ENCODE results near the gene BSX.

Gene BSX

DNA sequence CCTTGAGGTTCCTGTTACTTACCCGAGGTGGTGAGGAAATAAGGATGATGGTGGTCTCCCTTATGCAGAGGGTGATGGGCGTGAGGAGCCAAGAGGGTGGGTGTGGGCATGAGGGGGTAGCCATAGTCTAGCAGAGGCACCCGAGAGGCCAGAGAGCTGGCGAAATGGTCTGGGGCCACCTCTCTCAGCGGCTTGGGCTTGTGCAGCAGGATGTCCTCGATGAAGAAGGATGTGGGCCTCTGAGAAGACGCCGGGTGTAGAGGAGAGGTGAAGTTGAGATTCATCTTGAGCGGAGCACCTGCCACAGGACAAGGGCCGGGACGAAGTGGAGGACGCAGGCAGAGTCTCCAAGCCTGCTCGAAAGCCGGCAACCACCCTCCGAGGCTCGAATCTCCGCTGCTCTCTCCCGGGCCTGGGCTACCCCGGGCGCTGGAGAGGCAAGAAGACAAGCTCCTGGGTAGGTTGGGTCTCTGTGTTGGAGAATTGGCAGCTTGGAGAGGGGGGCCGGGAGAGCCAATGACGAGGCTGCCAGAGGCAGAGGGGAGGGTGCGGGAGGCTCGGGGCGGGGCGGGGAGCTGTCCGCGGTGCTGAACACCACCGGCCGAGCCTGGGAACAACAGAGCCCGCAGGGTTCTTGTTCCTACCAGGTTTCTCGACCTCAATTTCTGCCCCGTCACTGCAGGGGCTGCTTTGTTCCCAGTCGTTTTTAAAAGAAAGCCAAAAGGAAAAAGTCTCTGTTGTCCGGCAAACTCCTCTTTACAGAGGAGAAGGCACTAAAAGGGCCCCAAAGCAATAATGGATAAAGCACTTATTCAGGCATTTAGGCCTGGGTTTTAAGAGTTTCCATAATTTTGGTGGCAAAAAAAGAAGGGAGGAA is at the start of gene BSX:
Gene BSX, minus strand, starts transcription at position 447 of the 877 bp plus-strand sequence. Its CDS starts 163 bp downstream, at position 284.
- DNase-seq (ENCODE audit: low spot score): no peak

DNA sequence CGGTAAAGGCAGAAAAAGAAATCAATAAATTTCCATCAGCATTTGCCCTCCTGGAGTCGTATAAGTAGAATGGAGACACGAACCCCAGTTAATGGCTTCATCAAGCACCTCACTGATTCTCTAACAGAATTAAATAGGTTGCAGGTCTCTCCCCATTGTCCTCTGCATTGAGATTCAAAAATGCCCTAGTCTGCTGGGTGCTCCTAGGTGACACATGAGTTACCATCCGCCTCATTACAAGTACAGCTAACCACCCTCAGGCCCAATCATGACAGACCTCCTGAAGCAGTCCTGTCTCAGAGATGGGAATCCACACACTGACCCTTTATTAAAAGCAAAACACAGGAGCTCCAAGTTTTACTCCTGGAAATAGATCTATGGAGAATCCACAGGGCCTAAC is 48.9 kb upstream of the BSX start:
- no peak for DNase-seq (ENCODE audit: low spot score)

DNA sequence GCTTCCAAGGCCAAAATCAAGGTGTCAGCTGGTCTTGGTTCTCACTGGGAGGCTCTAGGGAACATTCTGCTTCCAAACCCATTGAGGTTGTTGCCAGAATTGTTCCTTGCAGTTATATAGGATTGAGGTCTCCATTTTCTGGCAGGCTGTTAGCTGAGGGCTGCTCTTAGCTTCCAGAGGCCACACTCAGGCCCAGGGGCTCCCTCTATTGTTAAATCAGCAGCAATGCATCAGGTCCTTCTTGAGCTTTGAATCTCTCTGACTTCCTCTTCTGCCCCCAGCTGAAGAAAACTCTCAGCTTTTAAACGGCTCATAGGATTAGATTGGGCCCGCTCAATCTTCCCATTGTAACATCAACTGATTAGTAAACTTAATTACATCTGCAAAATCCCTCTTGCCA is 39.3 kb upstream of the BSX start:
- no peak for DNase-seq (ENCODE audit: low spot score)

DNA sequence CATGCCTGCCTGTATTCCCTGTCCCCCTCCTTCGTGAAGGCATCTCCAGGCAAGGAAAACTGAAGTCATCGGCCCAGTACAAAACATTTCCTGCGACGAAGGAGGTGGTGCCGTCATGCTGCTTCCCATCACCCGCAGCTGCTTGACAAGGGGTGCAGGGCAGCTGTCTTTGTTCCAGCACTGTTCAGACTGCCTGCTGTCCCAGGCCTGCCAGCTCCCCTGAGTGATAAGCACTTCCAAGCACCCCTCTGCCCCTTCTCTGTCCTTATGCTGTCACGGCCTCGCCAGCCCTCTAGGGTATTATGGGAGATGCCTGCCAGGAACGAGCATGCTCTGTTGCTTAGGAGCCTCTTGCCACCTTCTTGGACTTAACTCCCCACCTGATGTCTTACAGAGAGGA is 37.1 kb upstream of the BSX start:
- no peak for DNase-seq (ENCODE audit: low spot score)

DNA sequence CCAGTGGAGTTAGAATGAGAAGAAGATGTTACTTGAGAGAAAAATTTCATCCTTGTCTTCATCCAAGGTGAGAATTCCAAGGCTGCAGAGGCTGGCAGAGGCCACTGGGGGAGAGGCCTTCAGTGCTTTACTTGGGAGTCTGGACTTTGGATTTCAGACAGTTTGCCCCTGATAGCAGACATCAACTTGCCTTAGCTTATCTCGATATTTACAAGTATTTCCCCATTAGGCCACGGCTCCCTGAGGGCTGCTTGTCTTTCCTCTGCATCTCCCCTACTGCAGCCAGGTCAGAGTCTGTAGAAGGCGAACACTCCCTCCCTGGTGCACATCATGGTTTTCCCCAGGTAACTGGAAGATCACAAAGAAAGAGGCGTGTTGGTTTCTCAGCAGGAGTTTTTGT is 29.9 kb upstream of the BSX start:
- no peak for DNase-seq (ENCODE audit: low spot score)

DNA sequence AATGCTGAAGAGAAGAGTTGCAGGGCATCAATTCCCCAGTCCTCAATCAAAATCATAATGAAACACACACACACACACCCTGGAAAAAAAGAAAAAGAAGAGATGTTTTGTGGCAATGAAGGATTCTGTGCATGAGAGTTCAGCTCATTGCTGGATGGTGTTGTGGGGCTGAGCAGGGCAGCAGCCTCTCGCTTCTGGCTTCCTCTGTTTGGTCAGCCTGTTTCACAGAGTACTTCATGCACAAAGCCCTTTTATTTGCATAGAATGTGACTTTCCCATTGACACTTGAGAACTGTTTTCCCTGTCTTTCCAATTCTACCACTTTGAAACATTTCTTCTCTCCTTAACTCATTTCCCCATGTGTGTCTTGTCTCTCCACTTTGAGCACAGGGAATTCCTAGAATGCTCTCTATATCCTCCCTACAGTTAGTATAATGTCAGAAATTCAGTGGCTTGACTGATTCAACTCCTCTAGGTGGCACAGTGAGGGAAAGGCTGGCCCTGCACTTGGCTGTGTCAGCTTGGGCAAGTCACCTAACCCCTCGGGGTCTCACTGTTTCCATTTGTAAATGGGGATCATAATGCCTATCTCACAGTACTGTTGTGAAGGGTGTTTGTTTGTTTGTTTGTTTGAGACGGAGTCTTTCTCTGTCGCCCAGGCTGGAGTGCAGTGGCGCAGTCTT is 25.4 kb upstream of the BSX start:
- DNase-seq (ENCODE audit: low spot score): no peak

DNA sequence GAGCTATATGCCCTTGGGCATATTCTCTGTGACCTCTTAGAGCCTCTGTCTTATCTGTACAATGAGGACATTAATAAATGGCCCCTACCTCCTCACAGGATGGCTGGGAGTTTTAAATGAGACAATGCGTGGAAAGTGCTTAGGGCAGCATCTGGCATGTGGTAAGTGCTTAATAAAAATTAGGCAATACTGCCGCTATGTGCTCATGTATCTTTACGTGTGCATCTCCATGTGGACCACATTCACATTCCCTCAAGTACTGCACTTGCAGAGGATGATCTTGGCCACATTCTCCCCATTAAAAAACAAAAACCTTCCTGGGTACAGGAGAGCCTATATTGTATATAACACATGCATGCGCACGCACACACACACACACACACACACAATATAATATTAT is 19.1 kb upstream of the BSX start:
- no peak for DNase-seq (ENCODE audit: low spot score)

DNA sequence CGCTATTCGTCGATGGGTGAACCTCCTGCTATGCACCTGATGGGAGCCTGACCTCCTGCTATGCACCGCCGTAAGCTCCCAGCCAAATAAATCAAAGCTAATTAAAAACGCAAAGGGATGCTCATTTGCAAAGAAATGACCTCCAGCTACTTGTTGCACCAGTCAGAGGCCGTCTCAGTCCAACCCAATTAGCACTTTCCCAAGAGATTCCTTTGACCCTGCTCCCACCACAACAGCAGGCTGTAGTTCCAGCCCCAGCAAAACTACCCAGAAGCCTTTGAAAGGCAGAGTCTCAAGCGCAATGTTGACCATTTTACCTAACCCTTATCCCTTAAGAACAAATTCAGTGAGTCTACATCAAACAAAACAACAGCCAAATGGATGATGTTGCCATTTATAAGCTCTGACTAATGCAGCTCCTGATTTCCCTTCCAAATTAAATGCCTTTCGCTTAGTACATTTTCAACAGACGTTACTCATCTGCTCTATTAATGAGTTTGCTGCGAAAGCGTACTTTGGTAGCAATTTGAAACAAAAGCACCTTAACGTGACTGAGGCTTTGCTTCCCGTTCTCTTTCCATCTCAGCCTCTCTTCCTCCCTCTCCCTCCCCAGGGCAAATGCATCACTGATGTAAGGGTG is 17.2 kb upstream of the BSX start:
- DNase-seq (ENCODE audit: low spot score): no peak

DNA sequence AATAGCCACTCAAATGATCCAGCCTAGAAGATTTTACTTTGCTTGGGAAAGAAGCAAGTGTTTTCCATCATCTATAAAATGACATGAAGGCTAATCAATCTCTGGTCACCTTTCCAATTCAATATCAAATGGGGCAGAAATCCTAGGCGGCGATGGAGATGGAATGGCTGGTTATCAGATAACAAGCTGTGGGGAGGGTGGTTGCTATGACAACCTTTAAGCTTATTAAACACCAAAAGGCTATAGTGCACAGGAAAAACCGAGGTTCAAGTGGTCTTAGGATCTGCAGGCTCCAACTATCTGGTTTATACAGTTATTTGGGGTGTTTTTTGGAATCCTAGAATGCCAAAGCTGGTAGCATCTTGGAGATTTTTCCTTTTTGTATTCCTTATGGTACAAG is 13.9 kb upstream of the BSX start:
- no peak for DNase-seq (ENCODE audit: low spot score)

DNA sequence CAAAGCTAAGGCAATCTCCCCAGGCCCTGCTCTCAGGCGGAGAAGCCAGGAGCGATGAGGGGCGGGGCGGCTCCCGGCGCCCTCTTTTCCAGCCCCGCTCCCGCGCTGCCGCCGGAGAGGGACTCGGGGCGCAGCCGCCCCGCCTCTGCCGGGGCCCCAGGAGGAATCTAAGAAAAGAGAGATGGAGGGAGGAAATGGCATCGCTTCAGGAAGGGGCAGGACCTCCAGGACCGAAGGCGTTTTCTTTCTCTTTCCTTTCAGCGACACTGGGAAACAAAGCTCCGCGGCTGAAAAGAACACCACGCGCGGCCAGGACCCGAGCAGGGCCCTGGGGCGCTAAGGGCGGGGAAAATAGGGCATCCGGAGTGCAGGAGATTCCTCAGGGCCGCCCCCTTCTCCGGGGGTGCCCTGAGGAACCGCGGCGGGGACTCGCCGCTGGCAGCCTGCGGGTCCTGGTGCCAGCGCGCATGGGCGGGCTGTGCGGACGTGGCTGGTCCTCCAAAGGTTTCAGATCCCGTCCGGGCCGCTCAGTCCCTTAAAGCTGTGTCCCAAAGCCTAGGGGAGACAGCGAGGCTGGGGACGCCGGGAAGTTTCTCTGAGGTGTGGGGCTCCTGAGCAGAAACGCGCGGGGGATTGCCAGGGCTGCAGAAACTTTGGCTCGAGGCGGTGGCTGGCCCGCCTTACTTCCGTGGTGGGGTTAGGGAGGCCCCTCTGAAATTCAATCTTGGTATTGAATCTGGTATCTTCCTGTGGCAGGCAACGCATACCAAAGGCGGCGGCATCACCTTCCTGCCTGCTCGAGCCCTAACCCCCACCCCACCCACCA is 2.8 kb upstream of the BSX start:
- no peak for DNase-seq (ENCODE audit: low spot score)

DNA sequence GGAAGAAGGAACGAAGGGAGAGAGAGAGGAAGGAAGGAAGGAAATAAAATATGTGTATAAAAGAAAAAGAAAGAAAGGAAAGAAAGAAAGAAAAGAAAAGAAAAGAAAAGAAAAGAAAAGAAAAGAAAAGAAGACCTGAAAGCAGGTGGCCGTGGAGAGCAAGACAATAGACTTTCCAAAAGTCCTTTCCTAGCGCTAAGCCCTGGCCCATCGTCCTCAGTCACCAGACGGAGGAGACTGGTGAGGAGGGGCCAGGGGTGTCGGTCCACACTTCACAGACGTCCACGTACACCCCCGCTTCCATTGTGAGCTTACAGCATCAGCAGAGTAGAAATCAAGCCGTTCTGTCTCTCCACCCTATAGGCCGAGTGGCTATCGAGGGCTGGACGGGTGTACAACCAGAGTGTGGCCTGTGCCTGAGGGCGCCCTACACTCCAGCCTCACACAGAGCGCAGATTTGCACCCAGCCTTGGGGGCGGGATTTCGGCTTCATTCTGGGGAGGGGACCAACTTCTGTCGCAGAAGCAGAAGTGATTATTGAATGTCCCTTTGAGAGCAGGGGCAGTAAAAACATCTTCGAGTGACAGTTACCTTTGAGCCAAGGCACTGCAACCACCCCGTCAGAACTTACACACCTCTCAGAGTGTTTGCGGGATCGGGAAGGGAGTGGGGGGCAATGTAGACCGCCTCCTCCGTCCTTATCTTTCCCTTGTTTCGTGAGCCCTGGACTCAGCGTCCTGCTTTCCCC is 2.0 kb upstream of the BSX start:
- DNase-seq (ENCODE audit: low spot score): no peak

DNA sequence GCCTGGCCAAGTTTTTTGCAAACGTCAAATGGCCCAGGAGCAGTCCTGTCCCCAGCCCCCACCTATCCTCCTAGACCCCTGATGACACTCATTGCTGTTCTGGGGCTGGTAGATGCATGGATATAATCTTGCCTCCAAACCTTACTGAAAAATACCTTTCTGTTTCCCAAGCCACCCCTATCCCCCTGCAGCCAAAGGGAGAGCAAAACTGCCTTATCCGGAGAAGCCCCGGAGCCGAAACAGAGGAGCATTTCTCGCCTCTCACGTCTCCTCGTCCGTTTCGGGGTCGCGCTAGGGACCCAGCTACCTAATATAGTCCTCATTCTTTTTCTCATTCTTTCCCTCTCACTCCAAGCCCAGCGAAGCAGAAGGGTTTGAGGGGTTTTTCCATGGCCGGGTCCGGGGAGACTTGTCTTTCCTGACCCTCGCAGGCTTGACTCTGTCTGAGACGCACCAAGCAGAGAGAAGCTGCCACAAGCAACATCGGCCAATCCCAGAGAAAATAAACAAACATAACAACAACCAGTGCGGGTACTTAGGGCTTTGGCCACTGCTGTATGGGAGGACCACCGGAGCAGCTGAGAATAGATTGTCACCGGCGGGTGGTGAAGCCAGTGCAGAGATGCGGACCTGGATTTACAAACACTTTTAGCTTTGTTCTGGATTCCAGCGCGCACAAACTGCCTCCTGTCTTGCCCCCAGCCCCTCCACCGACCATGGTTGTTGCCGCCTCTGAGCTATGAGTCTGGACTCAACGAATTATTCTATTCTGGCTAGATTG is 1.6 kb downstream of the BSX start:
- DNase-seq (ENCODE audit: low spot score): no peak

DNA sequence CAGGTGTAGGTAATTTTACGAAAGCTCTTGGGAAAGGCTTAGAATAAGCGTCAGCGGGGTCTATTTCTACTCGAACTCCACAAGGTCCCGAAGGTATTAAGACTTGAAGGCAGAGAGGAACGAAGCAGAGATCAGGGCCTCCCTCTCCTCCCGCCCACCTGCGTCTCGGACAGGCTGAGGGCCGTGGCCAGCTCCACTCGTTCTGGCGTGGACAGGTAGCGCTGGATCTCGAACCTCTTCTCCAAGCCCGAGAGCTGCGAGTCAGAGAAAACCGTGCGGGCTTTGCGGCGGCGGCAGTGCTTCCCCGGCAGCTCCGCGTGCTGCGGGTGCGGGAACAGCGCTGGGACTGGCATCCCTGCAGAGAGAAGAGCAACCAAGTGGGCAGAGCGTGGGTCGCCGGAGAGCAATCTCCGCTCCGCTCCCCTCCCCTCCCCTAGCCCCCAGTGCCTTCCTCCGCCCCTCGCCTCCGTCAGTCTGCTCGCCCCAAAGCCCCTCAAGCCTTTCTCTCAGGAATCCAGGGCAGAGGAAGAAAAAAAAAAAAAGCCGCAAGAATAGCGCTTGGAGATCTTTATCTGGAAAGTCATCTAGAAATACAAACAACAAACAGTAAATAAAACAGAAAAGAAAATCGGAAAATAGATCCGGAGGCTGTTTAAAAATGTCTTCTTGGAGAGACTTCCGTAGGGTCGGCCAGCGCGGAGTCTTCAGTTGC is 2.4 kb downstream of the BSX start:
- no peak for DNase-seq (ENCODE audit: low spot score)

DNA sequence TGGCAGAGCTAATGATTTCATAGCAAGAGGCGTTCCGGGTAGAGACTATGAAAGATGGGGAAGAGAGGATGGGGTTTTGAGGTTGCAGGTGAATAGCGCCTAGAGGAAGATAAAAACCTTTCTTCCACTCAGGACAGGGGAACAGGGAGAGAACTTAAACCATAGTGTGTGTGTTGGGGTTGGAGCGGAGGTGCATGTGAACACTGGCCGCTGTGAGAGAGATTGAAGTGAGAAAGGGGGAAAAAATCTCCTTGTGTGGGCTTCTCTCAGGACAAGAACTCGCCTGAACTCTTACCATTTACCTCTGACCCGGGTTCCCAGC is 3.4 kb downstream of the BSX start:
- no peak for DNase-seq (ENCODE audit: low spot score)

DNA sequence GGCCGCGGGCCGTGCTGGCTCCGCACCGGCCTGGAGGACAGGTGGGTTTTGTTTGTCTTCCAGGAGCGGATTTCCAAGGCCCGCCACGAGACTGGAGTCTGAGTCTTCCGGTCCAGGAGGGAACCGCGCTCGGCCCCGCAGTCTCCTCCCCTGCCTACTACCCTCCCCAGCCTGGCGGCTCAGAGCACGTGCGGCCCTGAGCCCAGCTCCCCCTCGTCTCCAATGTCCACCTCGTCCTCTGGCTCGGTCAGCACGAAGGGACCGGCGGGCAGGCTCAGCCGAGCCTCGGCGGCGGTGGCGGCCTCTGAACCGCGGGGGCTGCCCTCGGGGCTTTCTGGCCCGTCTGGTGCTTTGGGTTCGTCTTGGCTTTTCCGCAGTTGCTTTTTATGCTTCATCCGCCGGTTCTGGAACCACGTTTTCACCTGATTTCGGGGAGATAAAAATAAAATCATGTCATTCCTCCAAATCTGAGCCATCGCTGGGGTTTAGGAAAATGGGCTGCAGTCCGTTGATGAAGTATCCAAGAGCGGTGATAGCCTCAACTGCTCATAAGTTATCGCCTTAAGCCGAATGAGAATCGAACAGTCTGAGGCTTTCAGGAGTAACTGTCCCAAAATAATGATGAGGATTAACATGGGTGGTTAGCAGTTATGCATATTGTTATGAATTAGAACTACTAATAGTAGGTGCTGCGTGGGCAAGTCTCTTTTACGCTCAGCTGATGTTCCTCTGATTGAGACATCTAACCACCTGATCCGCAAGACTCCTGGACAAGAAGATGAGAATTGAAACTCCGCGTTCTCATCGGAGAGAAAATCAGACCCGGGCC is 4.0 kb downstream of the BSX start:
- DNase-seq (ENCODE audit: low spot score): no peak

DNA sequence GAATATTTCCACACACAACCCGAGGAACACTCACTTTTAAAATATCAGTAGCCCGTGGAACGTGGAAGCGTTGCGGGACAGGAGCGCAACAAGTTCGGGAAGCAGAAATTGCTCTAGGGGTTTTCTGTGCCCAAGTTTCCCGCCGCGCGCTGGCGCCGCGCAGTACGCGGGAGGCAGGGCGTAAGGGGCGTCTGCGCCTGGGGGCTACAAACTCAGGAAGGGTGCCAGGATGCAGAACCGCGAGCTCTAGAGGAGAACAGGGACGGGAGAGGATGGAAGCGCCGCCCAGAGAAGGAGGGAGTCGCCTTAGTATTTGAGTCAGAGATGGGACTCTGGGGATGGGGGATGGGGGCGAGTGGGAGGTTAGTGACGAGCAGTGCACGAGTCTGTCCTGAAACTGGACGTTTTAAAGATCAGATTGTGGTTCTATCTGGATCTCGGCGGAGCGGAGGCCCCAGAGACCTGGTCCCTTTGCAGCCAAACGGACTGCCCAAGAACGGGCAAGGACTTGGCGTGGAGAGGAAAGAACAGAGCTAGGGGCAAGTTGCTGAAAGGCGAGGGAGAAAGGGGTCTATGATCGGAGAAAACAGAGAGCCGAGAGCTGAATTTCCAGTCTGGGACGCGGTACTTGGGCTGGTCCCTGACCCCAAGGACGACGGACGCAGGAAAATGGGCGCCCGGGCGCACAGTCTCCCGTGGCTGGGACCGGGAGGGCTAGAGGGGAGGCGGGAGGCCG is 4.7 kb downstream of the BSX start:
- no peak for DNase-seq (ENCODE audit: low spot score)

DNA sequence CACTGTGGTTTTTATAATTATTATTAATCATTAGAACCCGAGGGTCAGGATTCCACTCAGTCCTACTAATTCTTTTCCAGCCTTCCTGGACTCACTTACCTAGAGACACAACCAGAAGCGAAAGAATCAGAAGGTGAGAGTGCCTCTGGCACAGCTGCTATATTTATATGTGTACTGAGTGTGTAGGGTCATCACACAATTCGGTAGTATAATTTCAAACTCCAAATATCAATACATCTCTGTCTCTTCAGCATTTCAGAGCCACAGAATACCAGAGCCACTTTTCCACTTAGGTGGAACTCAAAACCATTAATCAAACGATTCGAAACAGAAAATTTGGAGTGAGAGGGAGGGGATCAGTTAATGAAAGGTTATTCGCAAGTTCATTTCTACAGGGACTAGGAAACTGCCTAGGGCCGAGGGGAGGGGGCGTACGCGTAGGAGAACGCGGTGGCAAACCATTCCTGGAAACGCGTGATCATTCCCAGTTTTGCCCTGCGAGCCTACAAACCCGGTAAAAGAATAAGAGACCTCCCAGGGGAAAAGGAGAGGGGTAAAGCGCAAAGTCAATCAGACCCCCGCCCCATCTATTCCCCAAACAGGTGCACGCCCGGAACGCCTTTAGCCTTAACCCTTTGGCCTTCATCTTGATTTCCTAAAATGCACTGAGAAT is 5.4 kb downstream of the BSX start:
- DNase-seq (ENCODE audit: low spot score): no peak

DNA sequence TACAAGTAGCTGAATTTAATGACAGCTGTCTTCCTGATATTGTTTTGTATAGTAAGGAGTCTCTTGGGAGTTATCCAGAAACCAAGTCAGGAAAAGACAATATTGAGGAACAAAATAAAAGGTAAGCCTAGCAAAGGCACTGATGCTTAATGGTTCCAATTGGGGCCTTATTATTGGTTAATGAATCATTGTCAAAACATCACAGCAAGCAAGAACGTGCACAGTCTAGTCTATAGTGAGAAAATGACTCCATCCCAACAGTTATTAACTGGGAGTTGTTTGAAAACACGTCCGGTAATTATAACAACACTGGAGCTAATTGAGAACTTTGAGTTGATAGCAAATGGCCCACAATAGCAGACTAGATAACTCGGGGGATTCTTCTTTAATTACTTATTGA is 17.7 kb downstream of the BSX start:
- DNase-seq (ENCODE audit: low spot score): no peak

All from hematopoietic multipotent progenitor cell treated with erythropoietin and hydrocortisone succinate and interleukin-3 and kit ligand, for 17 days (in vitro differentiated cells).